ENCODE data around the gene ANXA6.

ANXA6 gene

GRCh38 chr5:151173711-151174611 lies 16.4 kb upstream of the ANXA6 start:
- no peak for DNase-seq (ENCODE audit: low read depth)
- H3K4me3 ChIP-seq (ENCODE audit: low read depth, low read length): no peak overlapping the region
- TF ChIP-seq, protein P1, sequence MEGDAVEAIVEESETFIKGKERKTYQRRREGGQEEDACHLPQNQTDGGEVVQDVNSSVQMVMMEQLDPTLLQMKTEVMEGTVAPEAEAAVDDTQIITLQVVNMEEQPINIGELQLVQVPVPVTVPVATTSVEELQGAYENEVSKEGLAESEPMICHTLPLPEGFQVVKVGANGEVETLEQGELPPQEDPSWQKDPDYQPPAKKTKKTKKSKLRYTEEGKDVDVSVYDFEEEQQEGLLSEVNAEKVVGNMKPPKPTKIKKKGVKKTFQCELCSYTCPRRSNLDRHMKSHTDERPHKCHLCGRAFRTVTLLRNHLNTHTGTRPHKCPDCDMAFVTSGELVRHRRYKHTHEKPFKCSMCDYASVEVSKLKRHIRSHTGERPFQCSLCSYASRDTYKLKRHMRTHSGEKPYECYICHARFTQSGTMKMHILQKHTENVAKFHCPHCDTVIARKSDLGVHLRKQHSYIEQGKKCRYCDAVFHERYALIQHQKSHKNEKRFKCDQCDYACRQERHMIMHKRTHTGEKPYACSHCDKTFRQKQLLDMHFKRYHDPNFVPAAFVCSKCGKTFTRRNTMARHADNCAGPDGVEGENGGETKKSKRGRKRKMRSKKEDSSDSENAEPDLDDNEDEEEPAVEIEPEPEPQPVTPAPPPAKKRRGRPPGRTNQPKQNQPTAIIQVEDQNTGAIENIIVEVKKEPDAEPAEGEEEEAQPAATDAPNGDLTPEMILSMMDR (conservative IDR thresholded peaks at IDR 0.05; ENCODE audit: low read depth, low read length): no peak

DNA sequence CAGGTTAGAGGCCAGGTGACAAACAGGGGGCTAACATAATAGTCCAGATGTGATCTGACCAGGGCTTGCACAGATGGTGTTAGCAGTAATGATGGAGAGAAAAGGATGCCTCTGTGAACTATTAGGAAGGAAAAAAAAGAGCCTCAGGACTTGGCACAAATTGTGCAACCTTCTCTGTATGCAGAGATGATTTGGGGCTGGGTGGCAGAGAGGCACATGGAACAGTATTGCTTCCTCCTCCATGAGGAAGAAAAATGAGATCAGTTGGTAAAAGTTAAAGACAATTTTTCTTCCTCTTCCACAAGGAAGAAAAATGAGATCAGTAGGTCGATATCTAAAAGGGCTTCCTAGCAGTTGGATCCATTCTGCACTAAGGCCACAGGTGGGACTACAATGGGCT lies 13.9 kb upstream of the ANXA6 start:
- DNase-seq (ENCODE audit: low read depth): no peak
- TF ChIP-seq, protein P1 (conservative IDR thresholded peaks at IDR 0.05; ENCODE audit: low read depth, low read length): no peak
- no peak overlapping the region for H3K4me3 ChIP-seq (ENCODE audit: low read depth, low read length)

- H3K4me3 ChIP-seq (ENCODE audit: low read depth, low read length): no peak overlapping the region
- TF ChIP-seq, protein P1 (conservative IDR thresholded peaks at IDR 0.05; ENCODE audit: low read depth, low read length): no peak
- DNase-seq (ENCODE audit: low read depth): no peak
Measured at GRCh38 chr5:151168602-151169344, 11.2 kb upstream of the ANXA6 start.

DNA sequence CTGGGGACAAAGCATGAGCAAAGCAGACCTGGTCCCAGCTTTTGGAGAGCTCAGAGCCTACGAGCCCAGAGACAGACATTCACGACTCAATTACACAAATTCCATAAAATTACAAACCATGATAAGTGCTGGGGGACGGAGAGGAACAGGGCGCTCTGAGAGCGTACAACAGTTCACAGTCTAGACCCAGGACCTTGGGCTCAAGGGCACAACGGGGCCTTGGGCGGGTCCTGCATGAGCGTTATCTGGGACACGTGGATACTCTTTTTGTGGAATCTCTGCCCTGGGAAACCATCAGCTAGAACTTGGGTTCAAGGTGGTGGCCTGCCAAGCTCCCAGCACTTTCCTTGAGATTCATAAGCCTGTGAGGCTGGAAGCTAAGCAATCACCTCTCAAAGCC lies 9.4 kb upstream of the ANXA6 start:
- TF ChIP-seq, protein P1 (conservative IDR thresholded peaks at IDR 0.05; ENCODE audit: low read depth, low read length): no peak
- H3K4me3 ChIP-seq (ENCODE audit: low read depth, low read length): no peak overlapping the region
- no peak for DNase-seq (ENCODE audit: low read depth)

GRCh38 chr5:151164687-151165392 lies 7.3 kb upstream of the ANXA6 start:
- TF ChIP-seq, protein P1 (conservative IDR thresholded peaks at IDR 0.05; ENCODE audit: low read depth, low read length): peak; percentile 97
- DNase-seq (ENCODE audit: low read depth): peak; percentile 89
- H3K4me3 ChIP-seq (ENCODE audit: low read depth, low read length): no peak overlapping the region

GRCh38 chr5:151162776-151163175 lies 5.2 kb upstream of the ANXA6 start:
- TF ChIP-seq, protein P1 (conservative IDR thresholded peaks at IDR 0.05; ENCODE audit: low read depth, low read length): no peak
- DNase-seq (ENCODE audit: low read depth): no peak
- no peak overlapping the region for H3K4me3 ChIP-seq (ENCODE audit: low read depth, low read length)

Measured in choroid plexus epithelial cell (primary cell).